RPMI7951 (cell line): ENCODE measurements around the gene CHI3L1. TPM values are rescaled to one million over a fixed set of nuclear protein-coding genes. Genes with fewer than 3 reads are reported as not detected.

Source experiments
- DNase-seq: peaks from one replicate; pipeline ENCODE4 v3.0.0-alpha.2; 2012; ENCODE audit warnings: low read depth
- total RNA-seq: library from RNA; depleted of rRNA; stranded (reverse); fragments of >200 nt; shearing (Covaris generic); gene quantifications from 2 replicates; pipeline ENCODE4 v1.2.3, GENCODE V29; 2014; rRNA removed

Gene CHI3L1
- total RNA-seq, 1 experiment from 2014 or later, result not detected

GRCh38 chr1:203133970-203134725 lies 52.4 kb downstream of the CHI3L1 start:
- DNase-seq, result peak; percentile 87

DNA sequence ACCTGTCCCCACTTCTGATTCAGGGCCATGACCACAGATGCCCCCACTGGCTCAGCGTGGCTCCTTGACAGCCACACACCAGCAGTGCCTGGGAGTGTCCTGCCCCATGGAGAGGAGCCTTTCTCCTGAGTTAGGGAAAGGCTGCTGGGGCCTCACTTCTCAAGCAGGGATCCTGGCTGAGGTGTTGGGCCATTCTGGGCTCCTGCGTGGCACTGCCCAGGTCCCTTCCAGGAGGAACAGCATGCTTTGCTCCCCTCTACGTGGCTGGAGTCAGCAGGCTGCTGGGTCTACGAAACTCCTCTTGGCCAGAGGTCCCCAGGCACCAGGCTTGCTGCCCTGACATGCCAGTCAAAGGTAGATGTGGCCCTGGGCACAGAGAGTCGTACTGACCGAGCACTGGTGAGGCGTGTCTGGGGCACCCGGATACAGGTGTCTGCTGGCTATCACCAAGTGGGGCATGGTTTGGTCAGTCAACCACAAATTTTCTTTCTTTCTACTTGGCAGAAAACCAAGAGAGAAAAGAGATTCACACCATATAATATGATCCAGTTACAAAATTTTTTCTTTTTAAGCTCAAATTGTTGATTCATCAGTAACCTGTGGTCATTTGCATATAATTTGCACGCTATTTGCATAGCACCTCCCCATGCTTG lies 54.8 kb downstream of the CHI3L1 start:
- DNase-seq, result no peak

DNA sequence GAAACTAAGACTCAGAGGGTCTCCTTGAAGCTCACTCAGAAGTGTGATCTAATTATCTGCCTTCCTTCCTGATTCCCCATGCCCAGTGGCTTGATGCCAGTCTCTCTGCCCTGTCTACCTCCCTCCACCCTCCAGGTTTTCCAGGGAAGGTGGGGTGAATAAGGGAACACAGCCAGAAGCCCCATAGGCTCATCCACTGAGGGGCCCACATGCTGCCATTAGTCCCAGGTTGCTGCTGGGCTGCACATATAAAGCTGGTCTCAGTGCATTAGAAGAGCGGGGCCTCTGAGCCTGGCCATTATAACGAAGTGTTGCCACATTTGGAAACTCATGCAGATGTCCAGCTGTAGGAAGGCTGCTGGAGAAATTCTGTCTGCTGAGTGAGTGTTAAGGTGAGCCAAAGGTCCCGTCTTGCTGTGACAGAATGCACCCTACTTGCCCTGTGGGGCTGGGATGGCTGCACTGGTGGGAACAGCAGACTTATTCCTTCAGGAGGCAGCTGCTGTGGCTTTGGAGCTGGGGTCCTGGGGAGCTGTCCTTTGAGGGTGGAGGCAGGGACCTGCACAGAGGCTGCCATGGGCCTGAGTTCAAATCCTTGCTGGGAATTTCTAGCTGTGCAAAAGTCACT lies 56.0 kb downstream of the CHI3L1 start:
- DNase-seq, result no peak

DNA sequence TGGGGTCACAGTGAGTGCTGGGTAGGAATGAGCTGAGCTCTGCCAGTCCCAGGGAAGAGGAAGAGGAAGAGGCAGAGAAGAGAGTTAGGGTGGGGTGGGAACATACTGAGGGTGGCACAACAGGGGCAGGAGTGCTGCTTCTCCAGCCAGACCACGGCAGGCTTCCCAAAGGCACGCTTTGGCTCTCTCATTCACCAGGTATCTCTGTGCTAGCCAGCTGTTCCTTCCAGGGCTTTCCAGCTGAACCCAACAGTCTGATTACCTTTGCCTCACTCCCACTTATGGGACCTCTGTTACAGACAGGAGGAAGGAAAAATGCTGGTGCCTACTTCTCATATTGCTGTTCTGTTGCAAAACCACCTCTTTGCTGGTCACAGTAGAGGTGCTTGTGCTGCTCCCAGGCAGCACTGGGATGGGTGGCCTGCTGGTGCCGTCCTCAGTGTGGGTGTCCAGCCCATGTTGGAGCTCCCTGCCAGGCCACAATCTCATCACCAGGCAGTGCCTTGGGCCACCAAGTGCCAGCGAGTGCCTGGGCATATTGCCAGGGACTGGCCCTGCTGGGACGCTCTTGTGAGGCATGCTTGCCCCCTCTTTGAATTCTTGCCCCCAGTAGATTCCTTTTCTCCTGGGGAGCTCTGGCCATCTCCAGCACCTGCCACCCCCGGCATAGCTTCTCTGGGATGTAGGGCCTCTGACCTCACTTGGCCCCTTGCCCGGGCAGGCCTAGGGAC lies 56.8 kb downstream of the CHI3L1 start:
- DNase-seq, result peak; percentile 52

Other genes starting within 250 kb of the CHI3L1 start
- 76.3 and 85.4 TPM in 2 replicates for gene ADIPOR1, start 228.4 kb downstream of the CHI3L1 start, total RNA-seq
- gene CYB5R1, start 219.4 kb downstream of the CHI3L1 start, total RNA-seq, result 30.9 and 35.3 TPM in 2 replicates
- 62.9 and 64.3 TPM in 2 replicates for gene TMEM183A, start 179.3 kb downstream of the CHI3L1 start, total RNA-seq
- 2.4 and 4.5 TPM in 2 replicates for gene PPFIA4, start 160.2 kb downstream of the CHI3L1 start, total RNA-seq
- gene MYOG, start 100.7 kb downstream of the CHI3L1 start, total RNA-seq, result not detected in 2 replicates
- gene ADORA1, start 59.0 kb downstream of the CHI3L1 start, total RNA-seq, result 15.0 and 16.6 TPM in 2 replicates
- gene MYBPH, start 10.9 kb downstream of the CHI3L1 start, total RNA-seq, result 0.48 and 1.4 TPM in 2 replicates
- gene CHIT1, start 43.0 kb upstream of the CHI3L1 start, total RNA-seq, result not detected in 2 replicates
- 0.60 and 0.78 TPM in 2 replicates for gene BTG2, start 118.8 kb upstream of the CHI3L1 start, total RNA-seq
- not detected in 2 replicates for gene FMOD, start 164.4 kb upstream of the CHI3L1 start, total RNA-seq